ENCODE measurements around the gene CDH13.

The CDH13 gene

DNA sequence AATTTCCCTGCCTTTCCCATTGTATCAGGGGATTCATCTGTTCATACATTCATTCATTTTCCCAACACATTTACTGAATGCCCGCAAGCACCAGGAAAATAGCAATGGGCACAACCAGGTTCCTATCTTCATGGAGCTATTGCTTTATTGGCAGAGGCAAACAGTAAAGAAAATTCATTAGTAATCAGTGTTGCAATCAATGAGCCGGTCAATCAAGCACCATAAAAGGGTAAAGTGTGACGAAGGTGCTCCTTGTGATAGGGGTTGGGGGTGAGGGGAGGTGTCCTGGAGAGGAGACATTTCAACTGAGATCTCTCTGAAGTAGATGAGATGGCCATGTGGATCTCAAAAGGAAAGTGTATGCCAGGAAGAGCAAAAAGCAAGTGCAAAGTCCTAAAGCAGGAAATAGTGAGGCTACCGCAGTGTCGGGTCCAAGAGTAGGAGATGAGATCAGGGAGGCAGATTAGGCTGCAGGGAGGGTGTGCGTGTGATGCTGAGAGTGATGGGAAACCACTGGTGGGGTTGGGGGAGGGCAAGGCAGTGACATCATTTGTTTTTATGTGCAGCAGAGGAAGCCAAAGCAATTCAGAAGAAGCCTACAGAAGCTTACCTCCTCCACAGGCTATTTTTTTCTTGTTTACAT, 28.4 kb downstream of the CDH13 start:
- no peak overlapping the region for H3K4me3 ChIP-seq (ENCODE audit: low read depth in 1 of 2, low read length in 2 of 2)
- H3K9me3 ChIP-seq (ENCODE audit: low read length) = no peaks in the 10 kb centered on the region
- H3K9ac ChIP-seq (ENCODE audit: low read length) = no peak overlapping the region
- no peak overlapping the region for H3K27ac ChIP-seq (ENCODE audit: low read depth, low read length)
- H3K36me3 ChIP-seq (ENCODE audit: insufficient read depth, low read length) = no peaks in the 10 kb centered on the region
- peaks cover 4% of the 10 kb centered on the region for H3K4me1 ChIP-seq (ENCODE audit: insufficient read depth, low read length)
- no peaks in the 10 kb centered on the region for H3K27me3 ChIP-seq (ENCODE audit: control insufficient read depth in 1 of 2, insufficient read depth in 2 of 2, low read length in 2 of 2)

- no peak overlapping the region for H3K27ac ChIP-seq (ENCODE audit: low read depth, low read length)
- H3K27me3 ChIP-seq (ENCODE audit: control insufficient read depth in 1 of 2, insufficient read depth in 2 of 2, low read length in 2 of 2) = no peaks in the 10 kb centered on the region
- no peak overlapping the region for H3K4me3 ChIP-seq (ENCODE audit: low read depth in 1 of 2, low read length in 2 of 2)
- no peak overlapping the region for H3K9ac ChIP-seq (ENCODE audit: low read length)
- H3K36me3 ChIP-seq (ENCODE audit: insufficient read depth, low read length) = no peaks in the 10 kb centered on the region
- H3K9me3 ChIP-seq (ENCODE audit: low read length) = no peaks in the 10 kb centered on the region
- H3K4me1 ChIP-seq (ENCODE audit: insufficient read depth, low read length) = peaks cover 4% of the 10 kb centered on the region
These were observed 29.1 kb downstream of the CDH13 start for GRCh38 chr16:82655720-82656490.

DNA sequence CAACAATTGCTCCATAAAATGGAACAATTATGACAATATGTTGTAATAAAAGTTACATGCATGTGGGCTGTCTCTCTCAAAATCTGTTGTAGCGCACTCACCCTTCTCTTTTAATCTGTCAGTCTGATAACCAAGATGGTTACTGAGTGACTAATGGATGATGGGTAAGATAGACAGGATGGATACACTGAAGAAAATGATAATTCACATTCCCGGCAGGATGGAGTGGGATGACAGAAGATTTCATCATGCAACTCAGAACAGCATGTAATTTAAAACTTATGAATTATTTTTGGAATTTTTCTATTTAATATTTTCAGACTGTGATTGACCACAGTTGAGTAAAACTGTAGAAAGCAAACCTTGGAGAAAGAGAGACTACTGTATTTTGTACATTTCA, 30.5 kb downstream of the CDH13 start:
- no peaks in the 10 kb centered on the region for H3K27me3 ChIP-seq (ENCODE audit: control insufficient read depth in 1 of 2, insufficient read depth in 2 of 2, low read length in 2 of 2)
- H3K9me3 ChIP-seq (ENCODE audit: low read length) = no peaks in the 10 kb centered on the region
- no peak overlapping the region for H3K4me3 ChIP-seq (ENCODE audit: low read depth in 1 of 2, low read length in 2 of 2)
- H3K36me3 ChIP-seq (ENCODE audit: insufficient read depth, low read length) = no peaks in the 10 kb centered on the region
- H3K27ac ChIP-seq (ENCODE audit: low read depth, low read length) = no peak overlapping the region
- no peak overlapping the region for H3K9ac ChIP-seq (ENCODE audit: low read length)
- H3K4me1 ChIP-seq (ENCODE audit: insufficient read depth, low read length) = peaks cover 4% of the 10 kb centered on the region

GRCh38 chr16:82657786-82658185, 31.0 kb downstream of the CDH13 start:
- peaks cover 4% of the 10 kb centered on the region for H3K4me1 ChIP-seq (ENCODE audit: insufficient read depth, low read length)
- no peak overlapping the region for H3K4me3 ChIP-seq (ENCODE audit: low read depth in 1 of 2, low read length in 2 of 2)
- H3K9ac ChIP-seq (ENCODE audit: low read length) = no peak overlapping the region
- H3K27ac ChIP-seq (ENCODE audit: low read depth, low read length) = no peak overlapping the region
- no peaks in the 10 kb centered on the region for H3K27me3 ChIP-seq (ENCODE audit: control insufficient read depth in 1 of 2, insufficient read depth in 2 of 2, low read length in 2 of 2)
- no peaks in the 10 kb centered on the region for H3K9me3 ChIP-seq (ENCODE audit: low read length)
- no peaks in the 10 kb centered on the region for H3K36me3 ChIP-seq (ENCODE audit: insufficient read depth, low read length)

DNA sequence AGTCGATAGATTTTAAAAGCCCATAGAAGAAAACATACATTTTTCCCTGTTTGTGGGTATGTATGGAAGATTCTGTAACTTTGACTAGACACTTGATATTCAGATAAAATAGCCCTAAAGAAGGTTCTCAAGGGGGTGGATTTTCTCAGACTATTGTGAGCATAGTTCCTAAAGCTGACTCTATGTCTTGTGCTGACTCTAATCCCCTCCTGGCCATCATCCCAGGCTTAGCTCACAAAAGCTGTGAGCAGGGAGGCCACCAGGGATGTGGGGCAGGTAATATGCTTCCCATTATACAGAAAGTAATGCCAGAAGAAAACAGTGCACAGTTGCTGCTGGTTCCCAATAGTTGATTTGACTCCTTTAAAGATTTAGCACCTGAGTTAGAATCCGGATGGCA, 32.0 kb downstream of the CDH13 start:
- H3K27me3 ChIP-seq (ENCODE audit: control insufficient read depth in 1 of 2, insufficient read depth in 2 of 2, low read length in 2 of 2) = no peaks in the 10 kb centered on the region
- no peaks in the 10 kb centered on the region for H3K4me1 ChIP-seq (ENCODE audit: insufficient read depth, low read length)
- H3K4me3 ChIP-seq (ENCODE audit: low read depth in 1 of 2, low read length in 2 of 2) = no peak overlapping the region
- H3K9me3 ChIP-seq (ENCODE audit: low read length) = no peaks in the 10 kb centered on the region
- no peak overlapping the region for H3K27ac ChIP-seq (ENCODE audit: low read depth, low read length)
- H3K9ac ChIP-seq (ENCODE audit: low read length) = no peak overlapping the region
- no peaks in the 10 kb centered on the region for H3K36me3 ChIP-seq (ENCODE audit: insufficient read depth, low read length)

- Histone ChIP-seq H3K4me1 (ENCODE audit: insufficient read depth, low read length) (no peaks in the 10 kb centered on the region), H3K4me3 (ENCODE audit: low read depth in 1 of 2, low read length in 2 of 2) (no peak overlapping the region), H3K36me3 (ENCODE audit: insufficient read depth, low read length) (no peaks in the 10 kb centered on the region), H3K27ac (ENCODE audit: low read depth, low read length) (no peak overlapping the region), H3K27me3 (ENCODE audit: control insufficient read depth in 1 of 2, insufficient read depth in 2 of 2, low read length in 2 of 2) (no peaks in the 10 kb centered on the region), H3K9ac (ENCODE audit: low read length) (no peak overlapping the region), H3K9me3 (ENCODE audit: low read length) (no peaks in the 10 kb centered on the region)
These were observed 33.4 kb downstream of the CDH13 start for GRCh38 chr16:82660075-82660645.

- no peaks in the 10 kb centered on the region for H3K9me3 ChIP-seq (ENCODE audit: low read length)
- H3K9ac ChIP-seq (ENCODE audit: low read length) = no peak overlapping the region
- H3K36me3 ChIP-seq (ENCODE audit: insufficient read depth, low read length) = no peaks in the 10 kb centered on the region
- no peak overlapping the region for H3K27ac ChIP-seq (ENCODE audit: low read depth, low read length)
- H3K4me3 ChIP-seq (ENCODE audit: low read depth in 1 of 2, low read length in 2 of 2) = no peak overlapping the region
- no peaks in the 10 kb centered on the region for H3K27me3 ChIP-seq (ENCODE audit: control insufficient read depth in 1 of 2, insufficient read depth in 2 of 2, low read length in 2 of 2)
- H3K4me1 ChIP-seq (ENCODE audit: insufficient read depth, low read length) = no peaks in the 10 kb centered on the region
These were observed 34.2 kb downstream of the CDH13 start for GRCh38 chr16:82660966-82661365.

- Histone ChIP-seq H3K27me3 (ENCODE audit: control insufficient read depth in 1 of 2, insufficient read depth in 2 of 2, low read length in 2 of 2) (no peaks in the 10 kb centered on the region), H3K4me1 (ENCODE audit: insufficient read depth, low read length) (no peaks in the 10 kb centered on the region), H3K36me3 (ENCODE audit: insufficient read depth, low read length) (no peaks in the 10 kb centered on the region), H3K9me3 (ENCODE audit: low read length) (no peaks in the 10 kb centered on the region), H3K4me3 (ENCODE audit: low read depth in 1 of 2, low read length in 2 of 2) (no peak overlapping the region), H3K9ac (ENCODE audit: low read length) (no peak overlapping the region), H3K27ac (ENCODE audit: low read depth, low read length) (no peak overlapping the region)
These were observed 37.4 kb downstream of the CDH13 start for GRCh38 chr16:82664181-82664580.

- Histone ChIP-seq H3K4me3 (ENCODE audit: low read depth in 1 of 2, low read length in 2 of 2) (no peak overlapping the region), H3K9me3 (ENCODE audit: low read length) (no peaks in the 10 kb centered on the region), H3K4me1 (ENCODE audit: insufficient read depth, low read length) (no peaks in the 10 kb centered on the region), H3K9ac (ENCODE audit: low read length) (no peak overlapping the region), H3K27me3 (ENCODE audit: control insufficient read depth in 1 of 2, insufficient read depth in 2 of 2, low read length in 2 of 2) (no peaks in the 10 kb centered on the region), H3K36me3 (ENCODE audit: insufficient read depth, low read length) (no peaks in the 10 kb centered on the region), H3K27ac (ENCODE audit: low read depth, low read length) (no peak overlapping the region)
These were observed 38.3 kb downstream of the CDH13 start for GRCh38 chr16:82665025-82665424.

DNA sequence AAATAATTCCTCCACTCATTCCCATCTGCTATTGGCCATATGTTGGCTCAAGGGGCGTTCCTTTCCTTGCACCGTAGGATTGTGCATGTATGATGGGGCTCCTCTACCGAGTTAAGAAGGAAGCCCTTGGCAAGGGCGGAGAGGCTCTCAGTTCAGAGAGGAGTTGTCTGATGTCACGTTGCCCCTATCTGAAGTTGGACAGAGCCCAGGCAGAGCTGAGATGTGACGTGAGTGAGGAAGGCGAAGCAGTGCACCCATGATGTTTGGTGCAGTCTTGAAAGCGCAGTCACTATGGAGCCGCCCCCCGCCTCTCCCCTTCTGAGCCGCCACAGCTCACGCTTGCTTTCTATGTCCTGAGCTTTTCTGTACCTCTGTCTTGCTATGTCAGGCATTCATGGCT, 40.7 kb downstream of the CDH13 start:
- H3K4me3 ChIP-seq (ENCODE audit: low read depth in 1 of 2, low read length in 2 of 2) = no peak overlapping the region
- H3K27ac ChIP-seq (ENCODE audit: low read depth, low read length) = no peak overlapping the region
- no peaks in the 10 kb centered on the region for H3K27me3 ChIP-seq (ENCODE audit: control insufficient read depth in 1 of 2, insufficient read depth in 2 of 2, low read length in 2 of 2)
- no peaks in the 10 kb centered on the region for H3K9me3 ChIP-seq (ENCODE audit: low read length)
- no peaks in the 10 kb centered on the region for H3K36me3 ChIP-seq (ENCODE audit: insufficient read depth, low read length)
- no peak overlapping the region for H3K9ac ChIP-seq (ENCODE audit: low read length)
- no peaks in the 10 kb centered on the region for H3K4me1 ChIP-seq (ENCODE audit: insufficient read depth, low read length)

DNA sequence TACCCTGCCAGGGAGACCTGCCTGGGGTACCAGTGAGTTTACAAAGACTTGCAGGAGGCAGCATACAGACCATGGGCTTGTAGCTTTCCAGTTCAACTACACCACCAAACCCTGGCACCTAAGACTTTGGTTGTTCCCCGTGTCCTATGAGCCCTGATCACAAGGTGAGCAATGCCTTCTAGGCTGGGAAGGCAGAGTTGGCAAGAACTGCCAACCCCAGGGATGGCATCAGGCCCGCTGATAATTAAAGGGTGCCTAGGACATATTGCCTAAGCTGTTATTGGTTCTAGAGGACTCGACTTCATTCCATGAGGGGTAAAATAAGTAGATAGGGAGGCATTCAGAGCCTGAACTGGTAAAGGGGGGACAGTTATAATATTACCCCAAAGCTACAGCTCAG, 41.3 kb downstream of the CDH13 start:
- Histone ChIP-seq H3K9ac (ENCODE audit: low read length) (no peak overlapping the region), H3K4me1 (ENCODE audit: insufficient read depth, low read length) (no peaks in the 10 kb centered on the region), H3K4me3 (ENCODE audit: low read depth in 1 of 2, low read length in 2 of 2) (no peak overlapping the region), H3K9me3 (ENCODE audit: low read length) (no peaks in the 10 kb centered on the region), H3K27ac (ENCODE audit: low read depth, low read length) (no peak overlapping the region), H3K36me3 (ENCODE audit: insufficient read depth, low read length) (no peaks in the 10 kb centered on the region), H3K27me3 (ENCODE audit: control insufficient read depth in 1 of 2, insufficient read depth in 2 of 2, low read length in 2 of 2) (no peaks in the 10 kb centered on the region)

GRCh38 chr16:82671741-82672140, 45.0 kb downstream of the CDH13 start:
- H3K9me3 ChIP-seq (ENCODE audit: low read length) = no peaks in the 10 kb centered on the region
- no peaks in the 10 kb centered on the region for H3K27me3 ChIP-seq (ENCODE audit: control insufficient read depth in 1 of 2, insufficient read depth in 2 of 2, low read length in 2 of 2)
- no peaks in the 10 kb centered on the region for H3K36me3 ChIP-seq (ENCODE audit: insufficient read depth, low read length)
- H3K4me1 ChIP-seq (ENCODE audit: insufficient read depth, low read length) = no peaks in the 10 kb centered on the region
- H3K27ac ChIP-seq (ENCODE audit: low read depth, low read length) = no peak overlapping the region
- no peak overlapping the region for H3K9ac ChIP-seq (ENCODE audit: low read length)
- no peak overlapping the region for H3K4me3 ChIP-seq (ENCODE audit: low read depth in 1 of 2, low read length in 2 of 2)

Measured in muscle layer of colon (tissue), 2 donors.